Measurements from ENCODE around the gene TRERF1. TPM values are rescaled to one million over a fixed set of nuclear protein-coding genes. Genes with fewer than 3 reads are reported as not detected.

Gene TRERF1
- total RNA-seq, 1 donor from 2014 or later = 8.3 TPM

GRCh38 chr6:42380228-42380979 is 71.3 kb downstream of the TRERF1 start:
- Histone ChIP-seq H3K79me2 (ENCODE audit: low read depth) (peaks cover 47% of the 10 kb centered on the region), H3K27me3 (no peaks in the 10 kb centered on the region), H3K27ac (no peak overlapping the region), H3K4me2 (no peak overlapping the region), H3K36me3 (no peaks in the 10 kb centered on the region), H3K9me3 (ENCODE audit: low read depth) (no peaks in the 10 kb centered on the region), H3F3A (ENCODE audit: low read depth) (no peaks in the 10 kb centered on the region), H3K9ac (no peak overlapping the region), H2AFZ (replicated peaks) (no peak overlapping the region), H4K20me1 (ENCODE audit: low read depth) (peaks cover 34% of the 10 kb centered on the region), H3K4me3 (no peak overlapping the region), H3K4me1 (no peaks in the 10 kb centered on the region)
- no peak for TF ChIP-seq EZH2phosphoT487 (IDR thresholded peaks at IDR 0.05)
- TF ChIP-seq EZH2 (IDR thresholded peaks at IDR 0.05) = no peak
- no peak for TF ChIP-seq CTCF (IDR thresholded peaks at IDR 0.05)
- DNase-seq (ENCODE audit: low spot score) = no peak
- no peak overlapping the region for H3K27ac Mint-ChIP-seq
- H3K27me3 Mint-ChIP-seq (ENCODE audit: insufficient read depth, low read depth) = no peaks in the 10 kb centered on the region
- no peaks in the 10 kb centered on the region for H3K4me1 Mint-ChIP-seq
- no peak overlapping the region for H3K4me3 Mint-ChIP-seq
- H3K36me3 Mint-ChIP-seq = no peaks in the 10 kb centered on the region
- no peaks in the 10 kb centered on the region for H3K9me3 Mint-ChIP-seq

GRCh38 chr6:42378536-42378935 is 73.2 kb downstream of the TRERF1 start:
- Mint-ChIP-seq H3K9me3 (no peaks in the 10 kb centered on the region), H3K27ac (no peak overlapping the region), H3K27me3 (ENCODE audit: insufficient read depth, low read depth) (no peaks in the 10 kb centered on the region), H3K4me1 (no peaks in the 10 kb centered on the region), H3K36me3 (no peaks in the 10 kb centered on the region), H3K4me3 (no peak overlapping the region)
- Histone ChIP-seq H3K4me2 (no peak overlapping the region), H3K4me1 (no peaks in the 10 kb centered on the region), H3K27me3 (no peaks in the 10 kb centered on the region), H3K27ac (no peak overlapping the region), H3F3A (ENCODE audit: low read depth) (no peaks in the 10 kb centered on the region), H3K9me3 (ENCODE audit: low read depth) (no peaks in the 10 kb centered on the region), H3K9ac (no peak overlapping the region), H3K4me3 (no peak overlapping the region), H2AFZ (replicated peaks) (no peak overlapping the region), H4K20me1 (ENCODE audit: low read depth) (peaks cover 30% of the 10 kb centered on the region), H3K36me3 (no peaks in the 10 kb centered on the region), H3K79me2 (ENCODE audit: low read depth) (peaks cover 36% of the 10 kb centered on the region)
- DNase-seq (ENCODE audit: low spot score) = no peak
- no peak for TF ChIP-seq EZH2 (IDR thresholded peaks at IDR 0.05)
- TF ChIP-seq CTCF (IDR thresholded peaks at IDR 0.05) = no peak
- no peak for TF ChIP-seq EZH2phosphoT487 (IDR thresholded peaks at IDR 0.05)

- H3K27me3 Mint-ChIP-seq (ENCODE audit: insufficient read depth, low read depth) = no peaks in the 10 kb centered on the region
- H3K27me3 ChIP-seq = no peaks in the 10 kb centered on the region
- H3K79me2 ChIP-seq (ENCODE audit: low read depth) = peaks cover 32% of the 10 kb centered on the region
- H2AFZ ChIP-seq (replicated peaks) = no peak overlapping the region
- H3K9me3 Mint-ChIP-seq = no peaks in the 10 kb centered on the region
- H3F3A ChIP-seq (ENCODE audit: low read depth) = no peaks in the 10 kb centered on the region
- TF ChIP-seq CTCF (IDR thresholded peaks at IDR 0.05) = no peak
- no peaks in the 10 kb centered on the region for H3K36me3 Mint-ChIP-seq
- no peaks in the 10 kb centered on the region for H3K36me3 ChIP-seq
- no peaks in the 10 kb centered on the region for H3K4me1 Mint-ChIP-seq
- no peak overlapping the region for H3K27ac ChIP-seq
- H4K20me1 ChIP-seq (ENCODE audit: low read depth) = peaks cover 26% of the 10 kb centered on the region
- H3K9me3 ChIP-seq (ENCODE audit: low read depth) = no peaks in the 10 kb centered on the region
- DNase-seq (ENCODE audit: low spot score) = no peak
- H3K4me3 Mint-ChIP-seq = no peak overlapping the region
- H3K4me3 ChIP-seq = no peak overlapping the region
- no peak overlapping the region for H3K27ac Mint-ChIP-seq
- no peak overlapping the region for H3K9ac ChIP-seq
- H3K4me1 ChIP-seq = no peaks in the 10 kb centered on the region
- no peak overlapping the region for H3K4me2 ChIP-seq
Measured at GRCh38 chr6:42378125-42378524, 73.6 kb downstream of the TRERF1 start.
